ENCODE measurements around the gene PLEKHA7. TPM values are rescaled to one million over a fixed set of nuclear protein-coding genes. Genes with fewer than 3 reads are reported as not detected.

Gene PLEKHA7
- total and polyA plus RNA-seq, 2 of the 8 experiments (the other 6 are each of a cell fraction or from before 2014, with no cell fraction given) = 11.4 to 25.6 TPM

DNA sequence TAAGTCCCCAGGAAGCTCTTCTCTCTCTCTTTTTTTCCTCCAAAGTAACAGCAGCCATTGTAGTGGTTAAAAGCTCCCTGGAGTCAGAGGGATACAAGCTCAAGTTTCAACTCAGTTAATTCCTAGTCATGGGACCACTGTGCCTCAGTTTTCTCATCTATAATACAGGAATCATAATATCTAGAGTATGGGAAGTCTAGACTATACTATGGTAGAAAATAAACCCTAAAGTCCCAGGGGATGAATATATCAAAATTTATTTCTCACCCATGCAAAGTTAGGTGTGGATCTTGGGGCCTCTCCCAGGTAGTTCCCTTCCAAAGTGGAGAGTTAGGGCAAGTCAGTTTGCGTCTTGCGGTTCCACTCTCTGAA lies 242.1 kb downstream of the PLEKHA7 start (continued):
- TF ChIP-seq, protein P1, sequence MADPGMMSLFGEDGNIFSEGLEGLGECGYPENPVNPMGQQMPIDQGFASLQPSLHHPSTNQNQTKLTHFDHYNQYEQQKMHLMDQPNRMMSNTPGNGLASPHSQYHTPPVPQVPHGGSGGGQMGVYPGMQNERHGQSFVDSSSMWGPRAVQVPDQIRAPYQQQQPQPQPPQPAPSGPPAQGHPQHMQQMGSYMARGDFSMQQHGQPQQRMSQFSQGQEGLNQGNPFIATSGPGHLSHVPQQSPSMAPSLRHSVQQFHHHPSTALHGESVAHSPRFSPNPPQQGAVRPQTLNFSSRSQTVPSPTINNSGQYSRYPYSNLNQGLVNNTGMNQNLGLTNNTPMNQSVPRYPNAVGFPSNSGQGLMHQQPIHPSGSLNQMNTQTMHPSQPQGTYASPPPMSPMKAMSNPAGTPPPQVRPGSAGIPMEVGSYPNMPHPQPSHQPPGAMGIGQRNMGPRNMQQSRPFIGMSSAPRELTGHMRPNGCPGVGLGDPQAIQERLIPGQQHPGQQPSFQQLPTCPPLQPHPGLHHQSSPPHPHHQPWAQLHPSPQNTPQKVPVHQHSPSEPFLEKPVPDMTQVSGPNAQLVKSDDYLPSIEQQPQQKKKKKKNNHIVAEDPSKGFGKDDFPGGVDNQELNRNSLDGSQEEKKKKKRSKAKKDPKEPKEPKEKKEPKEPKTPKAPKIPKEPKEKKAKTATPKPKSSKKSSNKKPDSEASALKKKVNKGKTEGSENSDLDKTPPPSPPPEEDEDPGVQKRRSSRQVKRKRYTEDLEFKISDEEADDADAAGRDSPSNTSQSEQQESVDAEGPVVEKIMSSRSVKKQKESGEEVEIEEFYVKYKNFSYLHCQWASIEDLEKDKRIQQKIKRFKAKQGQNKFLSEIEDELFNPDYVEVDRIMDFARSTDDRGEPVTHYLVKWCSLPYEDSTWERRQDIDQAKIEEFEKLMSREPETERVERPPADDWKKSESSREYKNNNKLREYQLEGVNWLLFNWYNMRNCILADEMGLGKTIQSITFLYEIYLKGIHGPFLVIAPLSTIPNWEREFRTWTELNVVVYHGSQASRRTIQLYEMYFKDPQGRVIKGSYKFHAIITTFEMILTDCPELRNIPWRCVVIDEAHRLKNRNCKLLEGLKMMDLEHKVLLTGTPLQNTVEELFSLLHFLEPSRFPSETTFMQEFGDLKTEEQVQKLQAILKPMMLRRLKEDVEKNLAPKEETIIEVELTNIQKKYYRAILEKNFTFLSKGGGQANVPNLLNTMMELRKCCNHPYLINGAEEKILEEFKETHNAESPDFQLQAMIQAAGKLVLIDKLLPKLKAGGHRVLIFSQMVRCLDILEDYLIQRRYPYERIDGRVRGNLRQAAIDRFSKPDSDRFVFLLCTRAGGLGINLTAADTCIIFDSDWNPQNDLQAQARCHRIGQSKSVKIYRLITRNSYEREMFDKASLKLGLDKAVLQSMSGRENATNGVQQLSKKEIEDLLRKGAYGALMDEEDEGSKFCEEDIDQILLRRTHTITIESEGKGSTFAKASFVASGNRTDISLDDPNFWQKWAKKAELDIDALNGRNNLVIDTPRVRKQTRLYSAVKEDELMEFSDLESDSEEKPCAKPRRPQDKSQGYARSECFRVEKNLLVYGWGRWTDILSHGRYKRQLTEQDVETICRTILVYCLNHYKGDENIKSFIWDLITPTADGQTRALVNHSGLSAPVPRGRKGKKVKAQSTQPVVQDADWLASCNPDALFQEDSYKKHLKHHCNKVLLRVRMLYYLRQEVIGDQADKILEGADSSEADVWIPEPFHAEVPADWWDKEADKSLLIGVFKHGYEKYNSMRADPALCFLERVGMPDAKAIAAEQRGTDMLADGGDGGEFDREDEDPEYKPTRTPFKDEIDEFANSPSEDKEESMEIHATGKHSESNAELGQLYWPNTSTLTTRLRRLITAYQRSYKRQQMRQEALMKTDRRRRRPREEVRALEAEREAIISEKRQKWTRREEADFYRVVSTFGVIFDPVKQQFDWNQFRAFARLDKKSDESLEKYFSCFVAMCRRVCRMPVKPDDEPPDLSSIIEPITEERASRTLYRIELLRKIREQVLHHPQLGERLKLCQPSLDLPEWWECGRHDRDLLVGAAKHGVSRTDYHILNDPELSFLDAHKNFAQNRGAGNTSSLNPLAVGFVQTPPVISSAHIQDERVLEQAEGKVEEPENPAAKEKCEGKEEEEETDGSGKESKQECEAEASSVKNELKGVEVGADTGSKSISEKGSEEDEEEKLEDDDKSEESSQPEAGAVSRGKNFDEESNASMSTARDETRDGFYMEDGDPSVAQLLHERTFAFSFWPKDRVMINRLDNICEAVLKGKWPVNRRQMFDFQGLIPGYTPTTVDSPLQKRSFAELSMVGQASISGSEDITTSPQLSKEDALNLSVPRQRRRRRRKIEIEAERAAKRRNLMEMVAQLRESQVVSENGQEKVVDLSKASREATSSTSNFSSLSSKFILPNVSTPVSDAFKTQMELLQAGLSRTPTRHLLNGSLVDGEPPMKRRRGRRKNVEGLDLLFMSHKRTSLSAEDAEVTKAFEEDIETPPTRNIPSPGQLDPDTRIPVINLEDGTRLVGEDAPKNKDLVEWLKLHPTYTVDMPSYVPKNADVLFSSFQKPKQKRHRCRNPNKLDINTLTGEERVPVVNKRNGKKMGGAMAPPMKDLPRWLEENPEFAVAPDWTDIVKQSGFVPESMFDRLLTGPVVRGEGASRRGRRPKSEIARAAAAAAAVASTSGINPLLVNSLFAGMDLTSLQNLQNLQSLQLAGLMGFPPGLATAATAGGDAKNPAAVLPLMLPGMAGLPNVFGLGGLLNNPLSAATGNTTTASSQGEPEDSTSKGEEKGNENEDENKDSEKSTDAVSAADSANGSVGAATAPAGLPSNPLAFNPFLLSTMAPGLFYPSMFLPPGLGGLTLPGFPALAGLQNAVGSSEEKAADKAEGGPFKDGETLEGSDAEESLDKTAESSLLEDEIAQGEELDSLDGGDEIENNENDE (IDR thresholded peaks at IDR 0.05; ENCODE audit: insufficient replicate concordance, low read length) = no peak
- TF ChIP-seq RNF2 (IDR thresholded peaks at IDR 0.05; ENCODE audit: borderline replicate concordance, low read depth, low read length, missing control alignments, poor library complexity, severe bottlenecking) = no peak
- no peak for TF ChIP-seq ZNF274 (IDR thresholded peaks at IDR 0.05; ENCODE audit: borderline replicate concordance, extremely low read depth, low read length)
- no peak for TF ChIP-seq GTF2F1 (IDR thresholded peaks at IDR 0.05; ENCODE audit: borderline replicate concordance, low read depth, low read length)
- no peak for TF ChIP-seq TAF1 (IDR thresholded peaks at IDR 0.05; ENCODE audit: low read depth, low read length)
- TF ChIP-seq SP1 (IDR thresholded peaks at IDR 0.05; ENCODE audit: low read depth, low read length) = no peak
